Stimulated activated CD8-positive, alpha-beta memory T cell treated with anti-CD3 and anti-CD28 coated beads, Interleukin-7, amount 100 ng/mL, for 4 hours (primary cell): ENCODE results near the gene HSPA8.
"Not testable (repeated sequence)": the region's sequence is repeated elsewhere in the genome, so short reads cannot be mapped to it uniquely, and the experiment has no call there.

Source experiments
- DNase-seq, 2 donors: peaks; one replicate each; pipeline ENCODE4 v3.0.0-alpha.2; 2020; ENCODE audit warnings: low read depth in 2 of 2

Gene HSPA8

DNA sequence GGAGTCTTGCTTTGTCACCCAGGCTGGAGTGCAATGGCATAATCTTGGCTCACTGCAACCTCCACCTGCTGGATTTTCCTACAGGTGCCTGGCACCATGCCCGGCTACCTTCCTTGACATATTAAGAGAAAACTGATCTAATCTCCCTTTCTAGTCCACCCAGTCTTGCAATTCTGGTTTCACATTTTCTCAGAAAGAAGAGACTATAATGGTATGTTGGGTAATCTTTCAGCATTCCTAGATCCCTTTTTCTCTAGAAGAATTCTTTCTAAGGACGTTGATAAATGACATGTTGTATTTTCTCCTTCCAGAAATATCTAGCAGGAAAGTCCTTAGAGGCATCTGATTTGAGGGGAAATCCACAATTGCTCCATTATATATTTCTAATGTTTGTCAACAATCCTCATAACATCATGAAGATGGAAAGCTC, 10.4 kb upstream of the HSPA8 start:
- no peak for DNase-seq

GRCh38 chr11:123069908-123070821, 8.2 kb upstream of the HSPA8 start:
- DNase-seq: no peak

GRCh38 chr11:123065621-123066020, 3.7 kb upstream of the HSPA8 start:
- no peak for DNase-seq

- no peak for DNase-seq
Observed at GRCh38 chr11:123063826-123064657, 2.1 kb upstream of the HSPA8 start.

DNA sequence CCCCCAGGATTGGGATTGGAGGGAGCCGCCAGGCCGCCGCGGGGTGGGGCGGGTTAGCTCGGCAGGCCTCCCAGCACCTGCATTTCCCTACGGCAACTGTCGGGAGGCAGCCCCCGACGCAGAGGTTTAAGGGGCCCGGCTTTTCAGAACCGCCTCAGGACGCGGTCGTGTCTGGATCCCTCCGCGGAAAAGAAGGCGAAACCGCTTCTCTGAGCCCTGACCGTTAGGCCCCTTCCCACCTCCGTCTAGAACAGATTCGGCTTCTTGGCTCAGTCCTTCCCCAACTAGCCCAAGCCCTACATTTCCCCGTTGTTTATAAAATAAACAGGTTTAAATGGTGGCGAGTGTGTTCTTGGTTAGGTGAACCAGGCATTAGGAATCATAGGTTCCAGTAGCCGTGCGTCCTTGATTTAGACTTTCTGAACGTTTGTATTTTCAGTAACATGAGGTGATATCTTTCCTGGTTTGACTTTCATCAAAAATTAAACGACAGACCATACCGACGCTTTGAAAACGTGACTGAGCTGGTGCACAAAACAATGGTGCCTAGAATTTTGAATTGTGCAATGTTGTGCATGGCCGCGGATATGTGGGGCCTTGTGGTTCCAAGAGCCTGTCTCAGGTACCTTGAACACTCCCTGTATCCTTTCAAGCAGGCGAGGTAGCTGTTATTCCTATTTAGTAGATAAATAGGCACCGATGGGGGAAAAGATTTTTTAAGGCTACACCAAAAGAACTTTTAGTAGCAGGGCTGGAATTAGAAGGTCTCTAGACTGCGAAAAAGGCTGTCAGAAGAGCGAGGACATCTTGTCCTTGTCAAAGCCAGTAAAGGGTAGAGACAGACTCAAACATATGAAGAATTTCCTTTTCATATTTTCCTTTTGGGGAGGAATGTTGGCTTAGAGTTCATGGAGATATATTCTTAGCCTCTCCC, 1.2 kb upstream of the HSPA8 start:
- no peak for DNase-seq

DNA sequence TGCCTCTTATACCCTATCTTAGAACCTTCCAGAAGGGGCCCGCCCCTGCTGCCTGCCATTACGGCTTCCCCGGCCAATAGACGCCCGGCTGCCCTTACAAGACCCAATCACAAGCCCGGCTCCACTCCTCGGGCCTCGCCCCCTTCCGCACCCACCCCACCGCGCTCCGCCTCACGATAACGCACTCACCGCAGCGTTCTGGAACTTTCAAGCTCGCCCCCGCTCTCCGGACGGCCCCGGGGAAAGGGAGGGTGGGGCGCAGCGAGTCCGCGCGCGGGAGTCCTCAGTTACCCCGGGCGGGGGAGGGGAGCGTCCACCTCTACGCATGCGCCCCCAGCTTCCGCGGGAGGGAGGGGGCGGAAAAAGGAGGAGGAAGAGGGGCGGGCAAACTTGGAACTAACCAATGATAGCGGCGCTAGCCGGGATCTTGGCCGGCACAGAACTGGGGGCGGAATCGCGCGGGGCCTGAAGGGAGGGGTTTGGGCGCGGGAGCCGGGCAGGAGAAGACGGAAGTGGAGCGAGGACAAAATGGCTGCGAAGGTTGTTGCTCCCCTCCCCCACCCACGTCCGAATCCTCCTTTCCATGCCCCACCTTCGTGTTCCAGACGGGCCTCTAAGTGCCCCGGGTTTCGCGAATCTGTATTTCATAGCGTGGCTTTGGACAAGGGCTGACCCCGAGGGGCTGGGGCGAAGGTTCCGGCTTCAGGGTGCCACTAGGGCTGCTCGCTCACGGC, 389 bp upstream of the HSPA8 start:
- DNase-seq: peak; percentile 100

- no peak for DNase-seq
Observed at GRCh38 chr11:123060277-123061000, 1.5 kb downstream of the HSPA8 start.

GRCh38 chr11:123059041-123059920, 2.7 kb downstream of the HSPA8 start:
- DNase-seq: not testable (repeated sequence)

GRCh38 chr11:123057661-123058305, 4.2 kb downstream of the HSPA8 start:
- DNase-seq: no peak

DNA sequence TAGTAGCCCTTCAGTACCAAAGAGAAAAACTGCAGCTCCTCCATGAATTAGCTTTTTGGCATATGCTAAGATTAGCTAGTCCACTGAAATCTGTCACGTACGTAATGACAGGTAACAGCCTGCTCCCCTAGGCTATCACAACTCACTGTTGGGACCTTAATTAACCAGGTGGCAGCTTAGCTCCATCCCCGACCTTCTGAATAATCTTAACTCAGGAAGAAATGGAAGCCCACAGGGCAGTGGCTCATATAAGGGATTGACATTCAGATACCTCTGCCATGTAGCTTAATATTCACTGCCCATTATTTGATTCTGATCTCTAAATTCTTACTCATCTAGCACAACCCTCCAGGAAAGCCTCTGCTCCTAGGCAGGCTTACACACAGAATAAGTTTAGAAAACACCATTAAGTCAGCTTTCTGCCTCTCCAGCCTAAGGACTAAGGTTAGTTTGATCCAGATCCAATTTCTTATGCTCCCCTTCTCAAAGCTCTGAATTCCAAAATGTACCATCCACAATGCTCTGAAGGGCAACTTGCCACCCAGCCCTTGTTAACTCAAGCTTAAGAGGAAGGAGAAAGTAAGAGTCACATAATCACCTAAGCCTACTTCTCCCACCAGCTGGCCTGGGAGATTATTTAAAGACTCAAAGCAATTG, 5.0 kb downstream of the HSPA8 start:
- DNase-seq: no peak

GRCh38 chr11:123055191-123055901, 6.6 kb downstream of the HSPA8 start:
- no peak for DNase-seq

- DNase-seq: no peak
Observed at GRCh38 chr11:123054301-123055065, 7.5 kb downstream of the HSPA8 start.

- DNase-seq: no peak
Observed at GRCh38 chr11:123052901-123053721, 8.8 kb downstream of the HSPA8 start.

- DNase-seq: no peak
Observed at GRCh38 chr11:123051634-123052033, 10.3 kb downstream of the HSPA8 start.

DNA sequence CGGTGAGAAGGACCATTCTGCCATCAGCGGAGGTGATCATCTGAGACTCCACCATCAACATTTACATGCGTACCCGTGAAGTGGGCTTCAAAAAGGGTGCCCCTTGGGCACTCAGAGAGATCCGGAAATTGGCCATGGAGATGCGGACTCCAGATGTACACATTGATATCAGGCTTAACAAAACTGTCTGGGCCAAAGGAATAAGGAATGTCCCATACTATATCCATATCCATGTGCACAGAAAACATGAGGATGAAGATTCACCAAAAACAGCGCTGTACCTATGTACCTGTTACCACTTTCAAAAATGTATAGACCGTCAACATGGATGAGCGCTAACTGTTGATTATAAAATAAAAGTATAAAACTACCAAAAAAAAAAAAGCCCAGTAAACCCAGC, 10.8 kb downstream of the HSPA8 start:
- DNase-seq: no peak

DNA sequence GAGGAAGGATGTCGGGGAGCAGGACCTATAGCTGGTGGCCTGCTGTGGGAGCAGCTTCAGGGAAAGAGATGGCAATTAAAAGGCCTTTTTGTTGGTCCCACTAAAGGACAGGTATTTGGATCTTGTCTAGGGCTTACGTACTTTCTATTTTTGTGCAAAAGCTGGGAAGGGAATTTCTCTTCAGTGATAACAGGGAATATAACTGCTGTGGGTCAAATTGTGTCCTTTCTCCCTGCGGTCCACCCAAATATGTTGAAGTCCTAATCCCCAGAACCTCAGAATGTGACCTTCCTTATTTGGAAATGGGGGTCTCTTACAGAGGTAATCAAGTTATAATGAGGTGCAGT, 14.0 kb downstream of the HSPA8 start:
- no peak for DNase-seq
